Colonic mucosa (tissue), 4 donors: ENCODE measurements around the gene SBK2. TPM values are rescaled to one million over a fixed set of nuclear protein-coding genes. Genes with fewer than 3 reads are reported as not detected.
"Not testable (repeated sequence)": the region's sequence is repeated elsewhere in the genome, so short reads cannot be mapped to it uniquely, and the experiment has no call there.

Experiments used
- DNase-seq: peaks from one replicate; pipeline ENCODE4 v3.0.0-alpha.2; 2020
- H3K27ac ChIP-seq: fragments of 200-600 bp; one replicate; pipeline ENCODE4 v1.8.0; 2021
- H3K27me3 ChIP-seq: fragments of 200-600 bp; one replicate; pipeline ENCODE4 v1.8.0; 2021
- H3K36me3 ChIP-seq: fragments of 200-600 bp; one replicate; pipeline ENCODE4 v1.8.0; 2021
- H3K4me1 ChIP-seq: fragments of 200-600 bp; one replicate; pipeline ENCODE4 v1.8.0; 2021; ENCODE audit warnings: mild to moderate bottlenecking
- H3K4me3 ChIP-seq: fragments of 200-600 bp; one replicate; pipeline ENCODE4 v1.8.0; 2021
- H3K9ac ChIP-seq, 2 donors: one replicate each; pipeline ENCODE4 v1.7.0; 2013; ENCODE audit warnings: control low read depth in 2 of 2, low read depth in 2 of 2, low read length in 2 of 2
- H3K9me3 ChIP-seq: fragments of 200-600 bp; one replicate; pipeline ENCODE4 v1.8.0; 2021
- intact Hi-C: fragments of 100-400 bp; cut with DNase I; formaldehyde crosslinking; loops from one replicate; pipeline ENCODE4 v1.14.1; 2022
- total RNA-seq, 2 donors: library from RNA; stranded (reverse); fragmentation: NEBNext Ultra II Directional in 1 of 2; extraction: Animal tissue kit (Norgen Biotek cat#: 25700) in 1 of 2; gene quantifications; one replicate each; pipeline ENCODE4 v1.2.1, GENCODE V29; 2021
- TF ChIP-seq, protein P1 (sequence below): fragments of 200-600 bp; IDR thresholded peaks from one replicate; pipeline ENCODE4 v1.8.0; 2022; ENCODE audit warnings: antibody characterized with exemption, mild to moderate bottlenecking
- donor health status: healthy.
- donor health status: DM: no; HTN: no; CAD: no.
- donor health status: DM: no; HTN: no; CAD: no.

SBK2 gene
- total RNA-seq, 2 donors from 2014 or later: not detected

DNA sequence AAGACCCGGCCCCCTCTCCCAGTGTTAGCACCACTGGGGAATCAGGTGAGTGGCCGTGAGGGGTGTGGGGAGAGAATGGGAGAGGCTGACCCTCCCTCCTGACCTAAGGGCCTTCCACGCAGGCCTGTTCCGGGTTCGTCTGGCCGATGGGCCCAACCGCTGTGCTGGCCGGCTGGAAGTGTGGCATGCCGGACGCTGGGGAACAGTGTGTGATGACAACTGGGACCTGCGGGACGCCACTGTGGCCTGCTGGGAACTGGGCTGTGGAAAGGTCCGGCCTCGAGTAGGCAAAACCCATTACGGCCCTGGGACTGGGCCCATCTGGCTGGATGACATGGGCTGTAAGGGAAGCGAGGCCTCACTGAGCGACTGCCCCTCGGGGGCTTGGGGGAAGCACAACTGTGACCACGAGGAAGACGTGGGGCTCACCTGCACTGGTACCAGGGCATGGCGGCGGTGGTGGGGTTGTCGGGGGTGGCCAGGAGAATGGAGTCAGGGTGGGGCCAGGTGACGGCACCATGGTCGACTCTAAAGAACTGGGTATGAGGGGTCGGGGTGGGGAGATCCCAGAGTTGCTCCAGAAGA is 36.5 kb downstream of the SBK2 start:
- intact Hi-C loops: loop anchor here (5.0 kb wide), 1 partner anchor 33 kb away; no protein-coding TSS in a partner anchor
- Histone ChIP-seq H3K4me3 (no peak overlapping the region), H3K9me3 (no peaks in the 10 kb centered on the region), H3K9ac (no peak overlapping the region), H3K27me3 (no peaks in the 10 kb centered on the region), H3K36me3 (no peaks in the 10 kb centered on the region), H3K27ac (no peak overlapping the region), H3K4me1 (no peaks in the 10 kb centered on the region)
- DNase-seq: no peak
- TF ChIP-seq, protein P1, sequence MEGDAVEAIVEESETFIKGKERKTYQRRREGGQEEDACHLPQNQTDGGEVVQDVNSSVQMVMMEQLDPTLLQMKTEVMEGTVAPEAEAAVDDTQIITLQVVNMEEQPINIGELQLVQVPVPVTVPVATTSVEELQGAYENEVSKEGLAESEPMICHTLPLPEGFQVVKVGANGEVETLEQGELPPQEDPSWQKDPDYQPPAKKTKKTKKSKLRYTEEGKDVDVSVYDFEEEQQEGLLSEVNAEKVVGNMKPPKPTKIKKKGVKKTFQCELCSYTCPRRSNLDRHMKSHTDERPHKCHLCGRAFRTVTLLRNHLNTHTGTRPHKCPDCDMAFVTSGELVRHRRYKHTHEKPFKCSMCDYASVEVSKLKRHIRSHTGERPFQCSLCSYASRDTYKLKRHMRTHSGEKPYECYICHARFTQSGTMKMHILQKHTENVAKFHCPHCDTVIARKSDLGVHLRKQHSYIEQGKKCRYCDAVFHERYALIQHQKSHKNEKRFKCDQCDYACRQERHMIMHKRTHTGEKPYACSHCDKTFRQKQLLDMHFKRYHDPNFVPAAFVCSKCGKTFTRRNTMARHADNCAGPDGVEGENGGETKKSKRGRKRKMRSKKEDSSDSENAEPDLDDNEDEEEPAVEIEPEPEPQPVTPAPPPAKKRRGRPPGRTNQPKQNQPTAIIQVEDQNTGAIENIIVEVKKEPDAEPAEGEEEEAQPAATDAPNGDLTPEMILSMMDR: no peak

DNA sequence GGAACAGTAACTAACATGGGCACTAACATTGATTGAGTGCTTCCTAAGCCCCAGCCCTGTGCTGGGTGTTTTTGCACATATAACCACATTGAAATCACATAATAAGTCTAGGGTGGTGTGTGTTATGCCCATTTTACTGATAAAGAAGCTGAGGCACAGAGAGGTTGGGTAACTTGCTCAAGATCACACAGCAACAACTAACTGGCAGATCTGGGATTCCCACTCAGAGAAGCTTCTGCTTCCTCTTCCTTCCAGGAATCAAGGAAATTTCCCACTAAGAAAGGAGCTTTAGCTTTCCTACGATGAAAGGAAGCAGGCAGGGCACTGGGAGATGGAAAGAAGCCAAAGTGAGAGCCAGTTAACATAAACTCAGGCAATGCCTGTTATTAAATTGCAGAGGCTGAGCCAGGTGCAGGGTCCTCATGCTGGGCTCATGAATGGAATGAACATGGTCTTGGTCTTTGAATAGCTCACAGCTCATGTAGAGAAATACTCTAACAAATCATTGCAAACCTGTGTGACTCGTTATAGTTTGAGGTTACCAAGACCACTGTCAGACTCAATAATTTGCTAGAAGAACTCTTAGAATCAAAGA is 38.6 kb downstream of the SBK2 start:
- no peaks in the 10 kb centered on the region for H3K36me3 ChIP-seq
- intact Hi-C loops: no loop called here
- H3K9ac ChIP-seq: no peak overlapping the region
- no peak for DNase-seq
- no peak overlapping the region for H3K4me3 ChIP-seq
- H3K27ac ChIP-seq: no peak overlapping the region
- H3K27me3 ChIP-seq: no peaks in the 10 kb centered on the region
- H3K9me3 ChIP-seq: no peaks in the 10 kb centered on the region
- TF ChIP-seq, protein P1: no peak
- H3K4me1 ChIP-seq: no peaks in the 10 kb centered on the region

DNA sequence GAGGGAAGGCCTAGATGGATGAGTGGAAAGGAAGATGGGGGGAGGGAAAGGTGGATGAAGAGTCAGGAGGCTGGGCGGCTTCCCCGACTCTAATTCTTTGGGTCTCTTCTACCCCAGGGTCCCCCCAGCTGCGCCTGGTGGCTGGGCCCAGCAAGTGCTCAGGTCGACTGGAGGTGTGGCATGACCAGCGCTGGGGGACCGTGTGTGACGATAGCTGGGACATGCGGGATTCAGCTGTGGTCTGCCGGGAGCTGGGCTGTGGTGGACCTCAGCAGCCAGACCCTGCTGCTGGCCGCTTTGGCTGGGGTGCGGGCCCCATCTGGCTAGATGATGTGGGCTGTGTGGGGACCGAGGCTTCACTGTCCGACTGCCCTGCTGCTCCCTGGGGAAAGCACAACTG is 39.2 kb downstream of the SBK2 start:
- TF ChIP-seq, protein P1: no peak
- Histone ChIP-seq H3K4me3 (no peak overlapping the region), H3K9me3 (no peaks in the 10 kb centered on the region), H3K27me3 (no peaks in the 10 kb centered on the region), H3K27ac (no peak overlapping the region), H3K9ac (no peak overlapping the region), H3K36me3 (no peaks in the 10 kb centered on the region), H3K4me1 (no peaks in the 10 kb centered on the region)
- intact Hi-C loops: no loop called here
- DNase-seq: no peak

DNA sequence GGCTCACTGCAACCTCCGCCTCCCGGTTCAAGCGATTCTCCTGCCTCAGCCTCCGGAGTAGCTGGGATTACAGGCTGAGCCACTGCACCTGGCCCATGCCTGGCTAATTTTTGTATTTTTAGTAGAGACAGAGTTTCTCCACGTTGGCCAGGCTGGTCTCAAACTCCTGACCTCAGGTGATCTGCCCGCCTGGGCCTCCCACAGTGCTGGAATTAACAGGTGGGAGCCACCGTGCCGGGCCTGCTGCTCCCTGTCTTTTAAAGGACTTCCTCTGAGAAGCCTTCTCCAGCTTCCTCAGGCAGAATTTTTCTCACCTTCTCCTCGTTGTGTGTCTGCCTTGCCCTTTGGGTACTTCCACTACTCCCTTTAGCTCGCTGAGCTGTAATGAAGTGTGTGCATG is 40.1 kb downstream of the SBK2 start:
- H3K9ac ChIP-seq, H3K27me3 ChIP-seq, H3K4me1 ChIP-seq, H3K9me3 ChIP-seq, H3K27ac ChIP-seq, intact Hi-C loops, H3K4me3 ChIP-seq, H3K36me3 ChIP-seq, DNase-seq: not testable (repeated sequence)

DNA sequence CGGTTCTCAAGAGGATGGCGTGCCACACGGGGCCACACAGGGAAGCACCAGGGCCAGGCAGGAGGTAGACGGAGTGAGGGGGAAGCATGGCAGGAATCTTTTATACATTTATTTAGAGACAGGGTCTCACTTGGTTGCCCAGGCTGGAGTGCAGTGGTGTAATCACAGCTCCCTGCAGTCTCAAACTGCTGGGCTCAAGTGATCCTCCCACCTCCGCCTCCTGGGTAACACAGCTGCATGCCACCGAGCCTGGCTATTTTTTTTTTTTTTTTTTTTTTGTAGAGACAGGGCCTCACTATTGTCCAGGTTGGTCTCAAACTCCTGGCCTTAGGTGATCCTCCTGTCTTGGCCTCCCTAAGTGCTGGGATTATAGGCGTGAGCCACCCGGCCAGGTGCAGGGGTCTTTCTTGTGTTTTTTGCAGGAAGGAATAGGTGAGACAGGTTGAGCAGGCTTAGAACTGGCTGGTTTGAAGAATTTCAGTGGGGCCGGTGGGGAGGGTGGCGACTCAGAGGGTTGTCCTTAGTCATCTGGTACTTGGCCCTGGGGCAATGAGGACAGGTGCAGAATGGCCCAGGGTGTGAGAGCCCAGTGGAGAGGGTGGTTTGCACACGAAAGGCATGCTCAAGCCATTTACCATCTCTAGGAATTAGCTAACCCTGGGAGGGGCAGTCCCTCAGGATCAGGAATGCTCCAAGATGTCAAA is 41.1 kb downstream of the SBK2 start:
- Histone ChIP-seq H3K27ac (no peak overlapping the region), H3K4me3 (no peak overlapping the region), H3K27me3 (no peaks in the 10 kb centered on the region), H3K36me3 (no peaks in the 10 kb centered on the region), H3K9ac (no peak overlapping the region), H3K4me1 (no peaks in the 10 kb centered on the region), H3K9me3 (no peaks in the 10 kb centered on the region)
- TF ChIP-seq, protein P1: no peak
- intact Hi-C loops: no loop called here
- DNase-seq: no peak
